Activated CD4-positive, alpha-beta T cell treated with anti-CD3 and anti-CD28 coated beads for 24 hours (primary cell): ENCODE measurements around the gene DPP7.

Source experiments
- DNase-seq, 2 donors: peaks; one replicate each; pipeline ENCODE4 v3.0.0-alpha.2; 2020; ENCODE audit warnings: low read depth in 2 of 2

DPP7 gene

DNA sequence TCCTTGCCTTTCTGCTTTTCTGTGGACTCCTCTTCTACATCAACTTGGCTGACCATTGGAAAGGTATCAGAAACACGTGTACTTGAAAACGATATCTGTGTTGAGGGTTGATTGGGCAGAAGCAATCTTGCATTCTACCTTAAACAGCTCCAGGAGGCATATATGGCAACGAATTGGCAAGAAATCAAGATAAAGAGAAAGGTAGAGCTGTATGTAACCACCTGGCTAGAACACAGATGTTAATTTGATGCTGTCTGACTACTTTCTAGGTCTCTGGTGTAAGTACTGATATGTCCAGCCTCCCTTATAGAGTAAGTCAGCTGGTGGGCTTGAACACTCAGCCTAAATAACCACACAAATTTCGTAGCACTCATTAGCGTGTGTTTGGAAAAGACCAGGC, 26.4 kb downstream of the DPP7 start:
- no peak for DNase-seq

DNA sequence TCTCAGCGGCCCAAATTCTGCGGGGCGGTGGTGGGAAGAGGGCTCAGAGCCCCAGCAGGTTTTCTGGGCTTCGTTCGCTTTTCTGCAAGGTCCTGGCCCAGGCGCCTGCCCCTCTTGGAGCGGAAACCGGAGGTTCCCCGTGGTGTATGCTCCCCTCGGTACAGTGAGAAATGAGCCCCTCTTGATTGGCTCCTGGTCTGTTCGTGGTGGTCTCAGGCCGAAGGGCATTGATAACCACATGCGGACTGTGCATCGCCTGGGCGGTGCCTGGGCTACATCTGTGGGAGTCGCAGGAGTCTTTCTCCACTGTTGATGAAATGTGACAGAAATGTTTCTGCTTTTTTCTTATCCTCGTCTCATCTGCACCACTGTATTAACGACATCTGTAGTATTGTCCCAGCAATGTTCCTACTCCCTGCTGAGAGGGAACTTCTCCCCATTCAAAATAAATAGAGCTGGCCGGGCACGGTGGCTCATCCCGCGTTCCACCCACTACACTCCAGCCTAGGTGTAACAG, 27.1 kb downstream of the DPP7 start:
- DNase-seq, result no peak

DNA sequence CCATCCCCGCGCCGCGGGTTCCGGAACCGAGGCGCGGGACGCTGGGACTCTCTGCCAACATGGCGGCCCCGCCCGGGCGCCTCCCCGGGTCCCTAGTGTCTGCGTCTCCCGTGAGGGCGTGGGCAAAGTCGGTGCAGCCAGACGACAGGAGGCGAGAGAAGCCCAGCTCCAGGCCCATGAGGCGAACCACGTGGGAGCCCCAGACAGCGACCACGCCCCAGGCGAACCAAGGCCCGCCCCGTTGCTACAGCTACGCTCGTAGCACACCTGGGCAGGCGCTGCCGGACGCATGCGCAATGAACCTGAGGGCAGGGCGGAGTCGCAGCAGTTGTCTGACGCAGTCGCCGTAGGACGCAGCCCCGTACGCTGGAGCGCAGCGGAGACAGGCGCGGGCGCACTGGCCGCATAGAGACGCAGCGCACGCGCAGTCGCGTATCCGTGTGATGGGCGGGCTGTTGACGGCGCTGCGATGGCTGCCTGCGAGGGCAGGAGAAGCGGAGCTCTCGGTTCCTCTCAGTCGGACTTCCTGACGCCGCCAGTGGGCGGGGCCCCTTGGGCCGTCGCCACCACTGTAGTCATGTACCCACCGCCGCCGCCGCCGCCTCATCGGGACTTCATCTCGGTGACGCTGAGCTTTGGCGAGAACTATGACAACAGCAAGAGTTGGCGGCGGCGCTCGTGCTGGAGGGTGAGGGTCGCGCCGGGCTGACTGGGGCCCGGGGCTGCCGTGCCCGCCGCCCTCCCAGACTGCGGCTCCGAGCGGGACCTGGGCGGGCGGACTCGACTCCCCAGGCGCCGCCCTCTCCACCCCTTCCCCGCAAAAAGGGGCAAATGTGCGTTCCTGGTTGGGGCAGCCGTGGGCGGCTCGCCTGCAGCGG, 27.8 kb downstream of the DPP7 start, which contains the start of gene MAN1B1:
Gene MAN1B1, plus strand, starts transcription at position 455 of the 878 bp plus-strand sequence. Its CDS starts 15 bp downstream, at position 470.
- peak; percentile 99 for DNase-seq

DNA sequence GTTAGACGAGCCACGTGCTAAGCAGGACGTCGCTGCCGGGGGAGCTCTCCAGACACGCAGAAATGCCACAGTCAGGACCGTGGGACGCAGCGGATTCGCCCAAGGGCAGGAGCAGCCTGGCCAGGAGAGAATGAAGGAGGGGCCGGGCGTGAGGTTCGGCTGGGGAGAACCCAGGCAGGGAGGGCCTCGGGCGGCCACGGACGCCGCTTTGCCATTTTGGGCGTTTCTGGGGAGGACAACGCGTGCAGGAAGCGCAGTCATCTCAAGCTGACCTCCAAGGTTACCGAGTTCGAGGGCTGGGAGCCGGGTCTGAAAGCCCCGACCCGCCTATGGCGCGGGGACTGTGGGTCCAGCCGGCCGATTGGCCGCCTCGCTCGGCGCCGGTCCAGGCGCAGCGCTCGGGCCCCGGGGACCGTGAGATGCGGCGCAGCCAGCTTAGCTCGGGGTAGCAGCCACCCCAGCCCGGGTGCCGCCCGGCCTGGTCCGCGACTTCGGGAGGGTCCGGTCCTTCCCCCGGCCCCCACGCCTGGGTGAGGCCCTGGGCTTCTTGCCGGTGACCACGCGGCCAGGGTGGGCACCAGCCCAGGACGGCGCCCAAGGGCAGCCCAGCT, 28.5 kb downstream of the DPP7 start:
- DNase-seq, result peak in 1 of 2 donors; percentile 11

DNA sequence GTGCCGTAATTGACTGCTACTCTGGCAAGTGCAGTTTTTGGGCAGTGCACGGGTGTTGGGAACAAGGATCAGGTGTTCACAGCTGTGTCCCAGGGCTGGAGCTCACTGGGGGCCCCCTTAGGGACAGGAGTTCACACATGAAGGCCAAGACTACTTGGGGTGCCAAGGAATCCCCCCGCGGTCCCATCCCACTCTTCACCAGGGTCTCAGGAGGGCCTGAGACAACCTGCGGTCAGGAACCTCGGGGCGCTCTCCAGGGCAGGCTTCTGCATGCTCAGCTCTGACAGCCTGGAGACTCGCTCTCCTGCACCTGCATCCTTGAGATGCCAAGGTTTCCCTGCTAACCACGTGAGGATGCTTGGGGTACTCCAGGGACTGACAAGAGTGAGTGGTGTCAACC, 30.0 kb downstream of the DPP7 start:
- DNase-seq, result no peak

DNA sequence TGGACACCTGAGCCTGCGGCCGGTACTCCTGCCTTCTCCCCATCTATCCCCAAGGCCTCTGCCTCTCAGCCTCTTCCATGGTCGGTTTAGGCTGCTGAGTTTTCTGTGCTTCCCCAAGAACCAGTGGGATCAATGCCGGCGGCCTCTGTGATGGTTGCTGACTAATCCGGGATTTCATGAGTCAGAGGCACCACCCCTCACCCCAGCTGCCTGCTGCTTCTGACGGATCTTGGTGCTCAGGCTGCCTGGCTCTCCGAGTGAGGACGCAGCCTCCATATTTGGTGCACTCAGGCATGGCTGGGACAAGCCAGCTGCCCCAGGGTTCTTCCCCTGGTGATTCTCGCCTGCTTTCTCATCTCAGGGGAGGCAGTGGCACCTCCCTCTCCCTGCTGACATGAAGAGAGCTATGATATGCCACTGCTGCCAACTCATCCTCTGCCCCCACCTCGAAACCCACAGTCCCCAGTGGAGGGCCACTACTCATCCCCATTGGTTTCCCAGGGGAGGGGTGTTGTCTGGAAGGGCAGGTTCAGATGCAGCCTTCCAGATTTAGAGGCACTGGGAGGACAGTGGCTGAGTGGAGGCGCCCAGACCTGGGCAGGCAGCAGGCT, 31.0 kb downstream of the DPP7 start:
- no peak for DNase-seq

DNA sequence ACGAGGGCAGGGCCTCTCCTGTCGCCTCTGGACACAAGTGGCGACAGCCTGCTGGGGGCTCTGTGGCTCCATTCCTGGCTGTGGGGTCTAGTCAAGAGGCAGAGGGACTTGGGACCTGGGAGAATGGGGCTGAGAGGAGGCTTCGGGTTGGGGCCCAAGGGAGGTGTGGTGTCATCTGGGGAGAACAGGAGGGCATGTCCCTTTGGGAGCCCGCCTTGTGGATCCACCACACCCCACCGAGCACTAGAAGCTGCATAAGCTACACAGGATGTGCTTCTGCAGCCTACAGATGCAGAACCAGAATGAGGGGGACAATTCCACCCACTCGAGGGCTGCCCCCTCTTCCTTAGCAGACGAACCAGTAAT, 31.6 kb downstream of the DPP7 start:
- no peak for DNase-seq

DNA sequence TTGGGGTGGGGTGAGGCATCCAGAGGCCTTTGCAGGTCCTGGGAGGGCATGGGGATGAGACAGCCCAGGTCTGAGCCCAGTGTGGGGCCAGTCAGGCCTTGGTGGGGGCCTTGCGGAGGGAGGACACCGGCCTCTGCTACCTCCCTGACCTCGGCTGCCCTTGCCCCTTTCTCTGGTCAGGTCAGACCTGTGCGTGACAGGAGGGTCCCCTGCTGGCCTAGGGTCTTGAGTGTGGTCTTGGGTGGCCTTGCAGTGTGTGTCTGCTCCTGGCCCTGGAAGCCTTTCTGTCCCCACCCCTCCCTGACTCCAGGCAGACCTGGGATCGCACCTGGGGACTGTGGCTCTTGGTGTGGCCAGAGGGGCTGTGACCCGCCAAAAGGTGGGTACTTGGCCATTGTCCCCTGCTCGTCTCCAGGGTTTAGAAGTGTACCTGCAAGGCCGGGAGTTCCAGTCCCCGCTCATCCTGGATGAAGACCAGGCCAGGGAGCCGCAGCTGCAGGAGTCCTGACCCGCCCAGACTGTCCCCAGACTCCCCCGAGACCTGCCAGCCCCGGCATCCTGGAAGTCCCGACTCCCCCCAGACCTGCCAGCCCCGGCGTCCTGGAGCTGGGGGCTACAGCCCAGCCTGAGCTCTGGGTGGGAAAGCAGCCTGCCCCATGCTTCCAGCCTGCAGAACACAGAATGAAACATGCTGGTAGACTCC, 32.2 kb downstream of the DPP7 start:
- no peak for DNase-seq

DNA sequence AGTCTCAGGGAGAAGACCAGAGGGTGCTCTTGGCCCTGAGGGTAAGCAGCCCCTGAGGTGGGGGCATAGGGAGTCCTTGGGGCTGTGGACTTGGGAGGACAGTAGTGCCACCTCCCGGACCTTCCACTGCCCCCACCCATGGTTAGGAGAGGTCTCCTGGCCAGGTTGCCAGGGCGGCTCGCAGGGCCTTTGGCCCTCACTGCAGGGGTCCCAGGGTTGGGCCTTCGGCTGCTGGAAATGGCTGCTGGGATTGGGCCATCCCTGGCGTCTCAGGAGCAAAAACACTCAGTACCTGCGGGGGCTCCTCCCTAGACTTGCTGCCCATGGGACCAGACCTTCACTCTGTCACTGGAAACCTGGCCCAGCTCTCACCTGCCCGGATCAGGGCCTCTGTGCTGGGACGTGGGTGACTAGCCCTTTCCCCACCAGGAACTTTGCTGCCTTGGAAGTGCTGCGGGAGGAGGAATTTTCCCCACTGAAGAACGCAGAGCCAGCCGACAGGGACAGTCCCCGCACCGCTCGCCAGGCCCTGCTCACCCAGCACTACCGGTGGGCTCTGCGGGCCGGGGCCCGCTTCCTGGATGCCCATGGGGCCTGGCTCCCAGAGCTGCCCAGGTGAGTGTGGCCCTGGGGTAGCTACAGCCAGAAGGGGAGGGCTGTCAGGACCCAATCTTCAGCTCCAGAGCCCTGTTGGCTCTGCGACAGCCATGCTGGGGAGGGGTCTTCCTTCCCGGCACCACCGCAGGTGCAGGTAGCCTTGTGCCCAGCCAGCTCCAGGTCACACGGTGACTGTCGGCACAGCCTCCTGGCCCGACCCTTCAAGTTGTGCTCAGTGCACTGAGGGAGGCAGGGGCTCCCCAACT, 34.0 kb downstream of the DPP7 start:
- DNase-seq, result no peak

DNA sequence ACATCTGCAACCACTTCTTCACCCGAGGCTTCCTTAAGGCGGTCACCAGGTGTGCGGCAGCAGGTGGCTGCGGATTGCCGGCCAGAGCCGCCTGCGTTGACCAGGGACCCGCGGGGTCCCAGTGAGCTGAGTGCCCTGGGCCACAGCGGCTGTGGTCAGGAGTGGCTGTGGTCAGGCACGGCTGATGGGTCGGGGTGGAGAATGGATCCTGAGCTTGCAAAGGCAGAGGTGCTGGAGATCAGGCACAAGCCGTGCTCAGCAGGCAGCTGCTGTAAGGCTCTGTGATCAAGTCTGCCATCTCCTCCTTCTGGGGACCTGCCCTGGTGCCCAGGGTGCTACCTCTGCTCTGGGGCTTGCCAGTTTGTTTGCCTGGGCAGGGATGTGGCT, 35.1 kb downstream of the DPP7 start:
- DNase-seq, result no peak

DNA sequence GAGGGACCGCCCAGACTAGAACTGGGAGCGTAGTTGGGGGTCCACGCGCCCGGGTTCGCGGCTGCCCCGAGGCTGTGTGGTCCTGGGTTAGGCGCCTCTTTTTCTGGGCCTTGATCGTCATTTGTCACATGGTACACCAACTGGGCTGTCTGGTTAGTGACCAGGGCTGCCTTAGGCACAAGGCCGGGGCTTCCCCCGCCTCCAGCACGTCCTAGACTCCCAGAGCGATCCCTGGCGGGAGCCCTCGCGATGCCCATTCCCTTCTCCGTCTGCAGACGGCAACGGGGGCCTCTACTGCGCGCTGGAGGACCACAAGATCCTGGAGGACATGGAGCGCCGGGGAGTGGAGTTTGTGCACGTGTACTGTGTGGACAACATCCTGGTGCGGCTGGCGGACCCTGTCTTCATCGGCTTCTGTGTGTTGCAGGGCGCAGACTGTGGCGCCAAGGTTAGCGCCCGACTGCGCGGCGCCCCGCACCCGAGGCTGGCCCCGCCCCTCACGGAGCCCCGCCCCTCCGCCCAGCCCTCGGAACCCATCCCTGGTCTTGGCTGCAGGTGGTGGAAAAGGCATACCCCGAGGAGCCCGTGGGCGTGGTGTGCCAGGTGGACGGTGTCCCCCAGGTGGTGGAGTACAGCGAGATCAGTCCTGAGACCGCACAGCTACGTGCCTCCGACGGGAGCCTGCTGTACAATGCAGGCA, 35.7 kb downstream of the DPP7 start:
- no peak for DNase-seq

DNA sequence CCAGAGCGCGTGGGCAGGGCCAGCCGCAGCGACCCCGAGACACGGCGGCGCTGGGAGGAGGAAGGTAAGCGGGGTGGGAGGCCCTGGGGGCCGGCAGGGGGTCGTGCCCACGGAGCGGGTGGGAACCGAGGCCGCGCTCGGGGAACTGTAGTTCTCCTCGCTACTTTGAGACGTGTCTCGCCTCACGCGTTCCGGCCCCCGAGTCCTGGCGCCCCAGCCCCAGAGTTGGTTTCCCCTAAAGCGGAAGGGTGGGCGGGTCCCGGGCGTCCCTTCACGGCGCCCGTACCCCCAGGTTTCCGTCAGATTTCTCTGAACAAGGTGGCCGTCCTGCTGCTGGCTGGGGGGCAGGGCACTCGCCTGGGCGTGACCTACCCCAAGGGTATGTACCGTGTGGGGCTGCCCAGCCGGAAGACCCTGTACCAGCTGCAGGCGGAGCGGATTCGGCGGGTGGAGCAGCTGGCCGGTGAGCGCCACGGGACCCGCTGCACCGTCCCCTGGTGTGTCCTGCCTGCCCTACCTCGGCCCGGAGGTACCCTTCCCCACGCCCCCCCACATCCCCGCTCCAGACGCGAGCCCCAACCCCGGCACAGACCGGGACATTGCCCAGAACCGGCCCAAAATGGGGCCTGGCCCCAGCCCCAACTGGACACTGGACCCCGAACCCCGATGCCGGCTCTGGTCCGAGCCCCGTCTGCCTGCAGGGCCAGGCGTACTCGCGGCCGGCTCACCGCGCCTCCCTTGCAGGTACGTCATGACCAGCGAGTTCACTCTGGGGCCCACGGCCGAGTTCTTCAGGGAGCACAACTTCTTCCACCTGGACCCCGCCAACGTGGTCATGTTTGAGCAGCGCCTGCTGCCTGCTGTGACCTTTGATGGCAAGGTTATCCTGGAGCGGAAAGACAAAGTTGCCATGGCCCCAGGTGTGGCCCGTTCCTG, 36.5 kb downstream of the DPP7 start:
- DNase-seq, result peak in 1 of 2 donors; percentile 31

DNA sequence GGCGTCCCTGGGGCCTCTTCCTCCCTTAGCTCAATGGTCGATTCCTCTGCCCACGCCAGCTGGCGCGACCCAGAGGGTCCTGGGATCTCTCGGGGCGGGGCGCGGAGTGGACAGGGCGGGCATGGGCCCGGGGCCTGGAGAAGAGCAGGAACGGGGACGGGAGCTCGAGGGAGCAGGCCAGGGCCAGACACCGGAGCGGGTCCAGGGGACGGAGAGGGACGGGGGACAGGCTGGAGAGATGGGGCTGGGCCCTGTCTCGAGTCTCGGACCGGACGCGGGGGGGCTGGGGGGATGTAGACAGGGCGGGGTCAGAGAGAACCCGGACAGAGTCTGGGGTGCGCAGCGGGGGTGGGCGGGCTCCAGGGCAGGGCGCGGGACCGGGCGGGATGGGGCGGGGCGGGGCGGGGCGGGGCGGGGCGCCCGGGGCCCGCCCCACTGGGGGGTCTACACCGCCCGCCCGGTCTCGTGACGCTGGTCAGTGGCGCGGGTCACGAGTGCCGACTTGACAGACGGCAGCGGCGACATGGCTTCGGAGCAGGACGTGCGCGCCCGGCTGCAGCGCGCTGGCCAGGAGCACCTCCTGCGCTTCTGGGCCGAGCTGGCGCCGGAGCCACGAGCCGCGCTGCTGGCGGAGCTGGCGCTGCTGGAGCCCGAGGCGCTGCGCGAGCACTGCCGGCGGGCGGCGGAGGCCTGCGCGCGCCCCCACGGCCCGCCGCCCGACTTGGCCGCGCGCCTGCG, 37.4 kb downstream of the DPP7 start, which contains the start of gene UAP1L1:
Gene UAP1L1, plus strand, starts transcription at position 508 of the 738 bp plus-strand sequence. Its CDS starts 16 bp downstream, at position 524.
- DNase-seq, result peak in 1 of 2 donors; percentile 37

DNA sequence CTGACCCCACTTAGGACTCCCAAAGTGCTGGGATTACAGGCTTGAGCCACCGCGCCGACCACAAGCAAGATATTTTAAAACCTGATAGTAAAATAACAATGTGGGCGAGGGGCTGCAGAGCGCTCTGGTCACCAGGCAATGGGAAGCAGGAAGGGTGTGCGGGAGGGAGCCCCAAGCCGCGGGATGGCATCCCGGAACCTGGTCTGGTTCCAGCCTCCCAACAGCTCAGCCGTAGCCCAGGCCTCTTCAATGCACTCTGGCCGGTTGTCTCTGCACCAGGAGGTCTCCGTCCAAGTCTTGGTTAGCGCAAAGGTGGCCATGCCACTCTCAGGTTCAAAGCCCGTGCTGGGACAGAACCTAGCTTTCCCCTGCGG, 37.9 kb downstream of the DPP7 start:
- DNase-seq, result no peak

DNA sequence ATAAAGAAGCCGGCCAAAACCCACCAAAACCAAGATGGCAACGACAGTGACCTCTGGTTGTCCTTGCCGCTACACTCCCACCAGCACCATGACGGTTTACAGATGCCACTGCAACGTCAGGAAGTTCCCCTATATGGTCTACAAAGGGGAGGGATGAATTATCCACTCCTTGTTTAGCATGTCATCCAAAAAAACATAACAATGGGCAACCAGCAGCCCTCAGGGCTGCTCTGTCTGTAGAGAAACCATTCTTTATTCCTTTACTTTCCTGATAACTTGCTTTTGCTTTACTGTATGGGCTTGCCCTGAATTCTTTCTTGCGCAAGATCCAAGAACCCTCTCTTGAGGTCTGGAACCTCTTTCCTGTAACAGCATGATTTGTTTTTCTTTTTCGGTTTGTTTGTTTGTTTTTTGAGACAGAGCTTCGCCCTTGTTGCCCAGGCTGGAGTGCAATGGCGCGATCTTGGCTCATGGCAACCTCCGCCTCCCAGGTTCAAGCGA, 39.2 kb downstream of the DPP7 start:
- DNase-seq, result no peak

DNA sequence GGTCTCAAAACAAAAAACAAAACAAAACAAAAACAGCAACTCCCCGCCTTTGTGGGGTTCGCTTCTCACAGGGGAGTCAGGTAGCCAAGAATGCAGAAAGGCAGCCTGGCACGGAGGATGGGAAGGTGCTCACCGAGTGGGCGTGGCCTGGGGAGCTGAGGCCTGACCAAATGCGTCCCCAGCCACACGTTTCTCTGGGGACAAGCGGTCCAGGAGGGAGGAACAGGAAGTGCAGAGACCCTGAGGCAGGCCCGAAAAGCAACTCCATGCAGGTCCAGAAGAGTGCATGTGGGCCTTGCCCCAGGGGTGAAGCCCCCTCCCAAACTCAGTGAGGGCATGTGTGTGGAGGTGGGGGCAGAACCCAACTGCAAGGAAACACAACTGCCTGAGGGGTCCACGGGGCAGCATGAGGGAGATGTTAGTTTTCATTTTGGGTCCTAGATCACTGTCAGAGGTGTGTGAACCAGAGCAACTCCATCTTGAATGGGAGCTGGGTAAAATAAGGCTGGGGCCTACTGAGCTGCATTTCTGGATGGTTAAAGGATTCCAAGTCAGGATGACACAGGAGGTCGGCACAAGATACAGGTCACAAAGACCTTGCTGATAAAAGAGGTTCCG, 39.8 kb downstream of the DPP7 start:
- no peak for DNase-seq

DNA sequence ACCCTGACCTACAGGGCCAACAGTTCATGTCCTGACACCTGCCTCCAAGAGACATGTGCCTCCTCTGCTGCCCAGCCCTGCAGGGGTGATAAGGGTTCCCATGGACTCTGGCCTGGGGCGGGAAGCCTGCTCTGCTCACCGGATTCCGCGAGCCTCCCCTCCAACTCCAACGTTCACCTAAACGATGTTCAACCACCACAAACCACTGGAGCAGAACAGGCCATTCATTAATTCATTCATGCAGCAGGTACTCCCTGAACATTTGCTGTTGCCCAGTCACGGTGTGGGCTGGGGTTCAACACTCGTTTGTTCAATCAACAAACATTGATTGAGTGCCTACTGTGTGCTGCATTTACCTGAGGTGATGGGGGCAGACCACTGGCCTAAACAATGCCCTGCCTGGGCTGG, 40.5 kb downstream of the DPP7 start:
- DNase-seq, result no peak

DNA sequence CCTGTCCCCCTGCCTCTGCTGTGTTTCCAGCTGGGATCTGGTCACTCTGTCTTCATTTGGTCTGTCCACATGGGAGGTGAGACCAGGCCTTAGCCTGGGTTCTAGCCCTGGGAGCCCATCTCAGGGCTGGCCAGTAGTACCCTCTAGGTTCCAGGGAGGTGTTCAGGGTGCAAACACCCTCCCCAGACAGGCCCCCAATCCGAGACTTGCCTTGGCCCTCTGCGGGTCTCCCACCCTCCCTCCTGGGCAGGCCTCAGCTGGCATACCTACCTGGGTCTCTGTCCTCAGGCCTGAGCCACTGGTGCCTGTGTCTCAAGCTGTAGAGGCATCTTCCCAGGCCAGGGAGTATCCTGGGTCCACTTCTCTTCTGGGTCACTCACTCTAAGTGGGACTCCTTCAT, 43.3 kb downstream of the DPP7 start:
- no peak for DNase-seq
